ENCODE measurements around the gene SYT2. TPM values are rescaled to one million over a fixed set of nuclear protein-coding genes. Genes with fewer than 3 reads are reported as not detected.

SYT2 gene
- total and polyA plus RNA-seq, 10 of the 15 experiments (the other 5 are each of a cell fraction or from before 2014, with no cell fraction given) = not detected

- Histone ChIP-seq H3K4me2 (ENCODE audit: control insufficient read depth, insufficient read depth) (no peak overlapping the region), H3K4me3 (no peak overlapping the region), H3K9me3 (replicated peaks; ENCODE audit: control insufficient read depth, insufficient read depth, low read length) (no peaks in the 10 kb centered on the region), H2AFZ (ENCODE audit: control insufficient read depth, low read depth, low read length) (no peak overlapping the region), H3K9ac (ENCODE audit: control insufficient read depth, insufficient read depth, low read length) (no peak overlapping the region), H3K27ac (ENCODE audit: control insufficient read depth, insufficient read depth) (no peak overlapping the region), H3K4me1 (ENCODE audit: control insufficient read depth, insufficient read depth, low read length) (no peaks in the 10 kb centered on the region), H3K36me3 (ENCODE audit: control insufficient read depth in 2 of 2, insufficient read depth in 2 of 2, low read length in 1 of 2) (no peaks in the 10 kb centered on the region; a peak in 2 of 4 replicates), H3K27me3 (replicated peaks in 1 of 2; ENCODE audit: control insufficient read depth in 2 of 2, insufficient read depth in 2 of 2, low read length in 1 of 2) (no peaks in the 10 kb centered on the region), H3K79me2 (ENCODE audit: control insufficient read depth, insufficient read depth, low read length) (no peaks in the 10 kb centered on the region), H4K20me1 (ENCODE audit: control insufficient read depth, insufficient read depth) (no peaks in the 10 kb centered on the region)
- no peak for ATAC-seq
- RAD21 ChIA-PET (ENCODE audit: unreplicated experiment) = interaction anchor here (0.7 kb wide), 1 partner anchor 244 kb away, joined by 3 read pairs; no protein-coding TSS in a partner anchor
- WGBS (ENCODE audit: insufficient coverage, insufficient replicate concordance, low lambda C conversion rate, missing lambda C conversion rate) = 46% methylated on average over 3 of the region's 3 CpGs
- DNase-seq (ENCODE audit: low read depth, low spot score) = no peak
- CTCF ChIA-PET = interaction anchor here (0.6 to 2.0 kb wide), 7 partner anchors 10 to 420 kb away, joined by 3 to 5 read pairs (median 3); no protein-coding TSS in a partner anchor
- in situ Hi-C loops (cut with MboI) = no loop called here
- FAIRE-seq = no peak
- TF ChIP-seq ZBED1 (IDR thresholded peaks at IDR 0.05; ENCODE audit: borderline replicate concordance) (no peak), CBFB (IDR thresholded peaks at IDR 0.05; ENCODE audit: low read depth) (no peak), RELA (IDR thresholded peaks at IDR 0.05; ENCODE audit: borderline replicate concordance, partially characterized antibody) (no peak), MTA3 (IDR thresholded peaks at IDR 0.05; ENCODE audit: borderline replicate concordance, low read length) (no peak), MYC (IDR thresholded peaks at IDR 0.05; ENCODE audit: insufficient read depth, insufficient read length, insufficient replicate concordance, low read length, severe bottlenecking) (no peak), SMARCA5 (IDR thresholded peaks at IDR 0.05) (no peak), JUNB (IDR thresholded peaks at IDR 0.05) (no peak), MXI1 (IDR thresholded peaks at IDR 0.05; ENCODE audit: low read depth, low read length) (no peak), NR2C1 (IDR thresholded peaks at IDR 0.05) (no peak), ETV6 (conservative IDR thresholded peaks at IDR 0.05 in 1 of 2, IDR thresholded peaks at IDR 0.05 in 1 of 2; ENCODE audit: borderline replicate concordance in 1 of 2, low read depth in 1 of 2) (no peak), POLR2A (IDR thresholded peaks at IDR 0.05; ENCODE audit: low read depth, low read length) (no peak)
- TF ChIP-seq, protein P1, sequence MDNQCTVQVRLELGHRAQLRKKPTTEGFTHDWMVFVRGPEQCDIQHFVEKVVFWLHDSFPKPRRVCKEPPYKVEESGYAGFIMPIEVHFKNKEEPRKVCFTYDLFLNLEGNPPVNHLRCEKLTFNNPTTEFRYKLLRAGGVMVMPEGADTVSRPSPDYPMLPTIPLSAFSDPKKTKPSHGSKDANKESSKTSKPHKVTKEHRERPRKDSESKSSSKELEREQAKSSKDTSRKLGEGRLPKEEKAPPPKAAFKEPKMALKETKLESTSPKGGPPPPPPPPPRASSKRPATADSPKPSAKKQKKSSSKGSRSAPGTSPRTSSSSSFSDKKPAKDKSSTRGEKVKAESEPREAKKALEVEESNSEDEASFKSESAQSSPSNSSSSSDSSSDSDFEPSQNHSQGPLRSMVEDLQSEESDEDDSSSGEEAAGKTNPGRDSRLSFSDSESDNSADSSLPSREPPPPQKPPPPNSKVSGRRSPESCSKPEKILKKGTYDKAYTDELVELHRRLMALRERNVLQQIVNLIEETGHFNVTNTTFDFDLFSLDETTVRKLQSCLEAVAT (IDR thresholded peaks at IDR 0.05) = no peak
- TF ChIP-seq, protein P2, sequence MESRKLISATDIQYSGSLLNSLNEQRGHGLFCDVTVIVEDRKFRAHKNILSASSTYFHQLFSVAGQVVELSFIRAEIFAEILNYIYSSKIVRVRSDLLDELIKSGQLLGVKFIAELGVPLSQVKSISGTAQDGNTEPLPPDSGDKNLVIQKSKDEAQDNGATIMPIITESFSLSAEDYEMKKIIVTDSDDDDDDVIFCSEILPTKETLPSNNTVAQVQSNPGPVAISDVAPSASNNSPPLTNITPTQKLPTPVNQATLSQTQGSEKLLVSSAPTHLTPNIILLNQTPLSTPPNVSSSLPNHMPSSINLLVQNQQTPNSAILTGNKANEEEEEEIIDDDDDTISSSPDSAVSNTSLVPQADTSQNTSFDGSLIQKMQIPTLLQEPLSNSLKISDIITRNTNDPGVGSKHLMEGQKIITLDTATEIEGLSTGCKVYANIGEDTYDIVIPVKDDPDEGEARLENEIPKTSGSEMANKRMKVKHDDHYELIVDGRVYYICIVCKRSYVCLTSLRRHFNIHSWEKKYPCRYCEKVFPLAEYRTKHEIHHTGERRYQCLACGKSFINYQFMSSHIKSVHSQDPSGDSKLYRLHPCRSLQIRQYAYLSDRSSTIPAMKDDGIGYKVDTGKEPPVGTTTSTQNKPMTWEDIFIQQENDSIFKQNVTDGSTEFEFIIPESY (IDR thresholded peaks at IDR 0.05) = no peak
- TF ChIP-seq, protein P3, sequence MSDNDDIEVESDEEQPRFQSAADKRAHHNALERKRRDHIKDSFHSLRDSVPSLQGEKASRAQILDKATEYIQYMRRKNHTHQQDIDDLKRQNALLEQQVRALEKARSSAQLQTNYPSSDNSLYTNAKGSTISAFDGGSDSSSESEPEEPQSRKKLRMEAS (IDR thresholded peaks at IDR 0.05; ENCODE audit: low read depth, low read length) = no peak
- intact Hi-C loops (cut with micrococcal nuclease; ENCODE audit: unreplicated experiment) = no loop called here
- POLR2A ChIA-PET = interaction anchor here (0.7 kb wide), 1 partner anchor 34 kb away, joined by 3 read pairs; no protein-coding TSS in a partner anchor
- BruUV-seq (replicated peaks) = no TSS peak
- SMC1A ChIA-PET (ENCODE audit: uncharacterized antibody, unreplicated experiment) = interaction anchor here (1.1 kb wide), 1 partner anchor 218 kb away, joined by 3 read pairs; no protein-coding TSS in a partner anchor
Observed at GRCh38 chr1:202752774-202753173, 42.5 kb upstream of the SYT2 start.
